Measurements from ENCODE around the gene PACRG. TPM values are rescaled to one million over a fixed set of nuclear protein-coding genes. Genes with fewer than 3 reads are reported as not detected.

Gene PACRG
- polyA plus RNA-seq, 1 of the 3 experiments (the other 2 are of a cell fraction) = 0.56 TPM

DNA sequence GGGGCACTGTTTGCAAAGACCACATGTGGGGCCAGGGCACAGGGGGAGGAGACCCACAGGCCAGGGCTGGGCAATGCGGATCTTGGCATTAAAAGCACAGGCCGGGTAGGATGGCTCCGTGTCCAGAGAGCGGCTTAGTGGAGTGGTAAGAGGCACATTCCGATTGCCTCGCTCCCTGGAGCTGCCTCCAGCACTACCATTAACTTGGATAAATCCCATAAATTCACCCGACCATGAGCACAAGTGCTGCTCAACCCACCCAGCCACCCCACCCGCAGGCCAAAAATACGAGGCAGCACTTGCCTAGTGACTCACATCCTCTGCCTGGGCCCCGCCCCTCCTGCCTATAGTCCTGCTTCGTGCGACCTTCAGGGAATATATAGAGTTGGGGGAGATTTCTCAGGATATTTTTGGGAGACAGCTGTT, 619.3 kb downstream of the PACRG start:
- no peak overlapping the region for H2AFZ ChIP-seq (ENCODE audit: low read depth)
- H3K36me3 ChIP-seq (replicated peaks in 1 of 2; ENCODE audit: control insufficient read depth in 1 of 2, insufficient read depth in 2 of 2, low read length in 1 of 2) = no peaks in the 10 kb centered on the region
- WGBS (ENCODE audit: low lambda C conversion rate) = 83% methylated on average over 11 of the region's 12 CpGs
- no peak overlapping the region for H3K27ac ChIP-seq (ENCODE audit: low read depth in 2 of 2, low read length in 1 of 2)
- CTCF ChIA-PET = interaction anchor here (1.0 kb wide), 1 partner anchor 11 kb away, joined by 3 read pairs; no protein-coding TSS in a partner anchor
- DNase-seq = no peak
- H3K4me1 ChIP-seq (ENCODE audit: control insufficient read depth in 1 of 2, insufficient read depth in 2 of 2, low read depth in 1 of 2, low read length in 1 of 2) = peaks cover 0 to 4% of the 10 kb centered on the region in 2 experiments; a peak in 1 of 4 replicates
- no peak overlapping the region for H3K9ac ChIP-seq
- no peak for TF ChIP-seq FOXJ3 (CRISPR knock-in tag; IDR thresholded peaks at IDR 0.05)
- no peak for TF ChIP-seq POLR2AphosphoS5 (IDR thresholded peaks at IDR 0.05; ENCODE audit: low read depth, low read length)
- TF ChIP-seq EZH2phosphoT487 (IDR thresholded peaks at IDR 0.05; ENCODE audit: borderline replicate concordance, low read depth) = no peak
- TF ChIP-seq TCF12 (IDR thresholded peaks at IDR 0.05) = no peak
- no peak for TF ChIP-seq SIN3A (IDR thresholded peaks at IDR 0.05; ENCODE audit: borderline replicate concordance, low read depth, low read length)
- no peak for TF ChIP-seq PBX3 (IDR thresholded peaks at IDR 0.05)
- TF ChIP-seq, protein P1, sequence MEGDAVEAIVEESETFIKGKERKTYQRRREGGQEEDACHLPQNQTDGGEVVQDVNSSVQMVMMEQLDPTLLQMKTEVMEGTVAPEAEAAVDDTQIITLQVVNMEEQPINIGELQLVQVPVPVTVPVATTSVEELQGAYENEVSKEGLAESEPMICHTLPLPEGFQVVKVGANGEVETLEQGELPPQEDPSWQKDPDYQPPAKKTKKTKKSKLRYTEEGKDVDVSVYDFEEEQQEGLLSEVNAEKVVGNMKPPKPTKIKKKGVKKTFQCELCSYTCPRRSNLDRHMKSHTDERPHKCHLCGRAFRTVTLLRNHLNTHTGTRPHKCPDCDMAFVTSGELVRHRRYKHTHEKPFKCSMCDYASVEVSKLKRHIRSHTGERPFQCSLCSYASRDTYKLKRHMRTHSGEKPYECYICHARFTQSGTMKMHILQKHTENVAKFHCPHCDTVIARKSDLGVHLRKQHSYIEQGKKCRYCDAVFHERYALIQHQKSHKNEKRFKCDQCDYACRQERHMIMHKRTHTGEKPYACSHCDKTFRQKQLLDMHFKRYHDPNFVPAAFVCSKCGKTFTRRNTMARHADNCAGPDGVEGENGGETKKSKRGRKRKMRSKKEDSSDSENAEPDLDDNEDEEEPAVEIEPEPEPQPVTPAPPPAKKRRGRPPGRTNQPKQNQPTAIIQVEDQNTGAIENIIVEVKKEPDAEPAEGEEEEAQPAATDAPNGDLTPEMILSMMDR (IDR thresholded peaks at IDR 0.05) = no peak
- no peak for TF ChIP-seq RFX5 (IDR thresholded peaks at IDR 0.05; ENCODE audit: low read length)
- TF ChIP-seq CHD2 (IDR thresholded peaks at IDR 0.05; ENCODE audit: low read length, partially characterized antibody) = no peak
- H3K4me2 ChIP-seq = no peak overlapping the region
- H3K79me2 ChIP-seq (ENCODE audit: insufficient read depth) = no peaks in the 10 kb centered on the region
- H3F3A ChIP-seq (replicated peaks; ENCODE audit: insufficient read depth) = no peaks in the 10 kb centered on the region
- H3K9me2 ChIP-seq = no peaks in the 10 kb centered on the region
- no peaks in the 10 kb centered on the region for H3K27me3 ChIP-seq (ENCODE audit: insufficient read depth)
- H3K4me3 ChIP-seq (ENCODE audit: low read depth in 2 of 2, low read length in 1 of 2) = no peak overlapping the region
- POLR2A ChIA-PET = no interaction called here
- no peaks in the 10 kb centered on the region for H4K20me1 ChIP-seq (ENCODE audit: insufficient read depth)
- no peaks in the 10 kb centered on the region for H3K9me3 ChIP-seq

DNA sequence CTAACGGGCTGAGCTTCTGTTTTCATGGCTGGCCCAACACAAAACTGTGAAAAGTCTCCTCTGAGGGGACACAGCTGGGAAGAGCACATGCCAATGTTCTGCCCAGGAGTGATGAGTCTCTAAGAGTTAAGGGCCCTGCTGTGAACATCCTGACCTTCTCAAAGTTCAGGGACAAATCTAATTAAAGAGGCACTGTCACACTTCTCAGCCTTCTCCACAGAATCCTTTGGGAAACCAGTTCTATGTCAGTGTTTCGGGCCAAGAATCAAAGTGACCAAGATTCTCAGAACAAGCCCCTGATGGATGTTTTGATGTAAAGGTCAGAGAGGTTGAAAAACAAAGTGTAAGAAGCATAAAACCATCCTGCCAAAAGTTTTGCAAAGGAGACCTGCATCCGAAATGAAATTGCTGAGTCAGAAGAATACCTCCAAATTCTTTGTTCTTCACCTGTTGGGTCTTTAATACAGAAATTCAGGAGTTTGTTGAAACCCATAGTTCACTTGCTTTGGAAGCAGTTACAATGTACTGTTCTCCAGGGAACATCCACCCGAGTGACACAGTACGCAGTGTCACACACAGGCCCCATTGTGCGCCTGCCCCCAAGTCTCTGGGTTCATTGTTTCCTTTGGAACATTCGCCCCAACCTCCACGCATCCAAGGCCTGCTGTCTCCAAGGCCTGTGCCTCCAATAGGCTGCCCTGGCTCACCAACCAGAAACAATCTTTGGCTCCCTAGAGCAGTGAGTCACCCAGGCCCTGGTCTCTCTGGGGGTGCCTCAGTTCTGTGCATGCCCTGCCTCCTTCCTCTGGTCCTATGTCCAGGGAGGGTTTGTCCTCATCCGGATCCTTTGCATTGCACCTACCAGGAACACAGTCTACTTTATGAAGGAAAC, 621.3 kb downstream of the PACRG start:
- Histone ChIP-seq H3K9ac (no peak overlapping the region), H3K4me1 (ENCODE audit: control insufficient read depth in 1 of 2, insufficient read depth in 2 of 2, low read depth in 1 of 2, low read length in 1 of 2) (peaks cover 0 to 4% of the 10 kb centered on the region in 2 experiments; a peak in 1 of 4 replicates), H3K27me3 (ENCODE audit: insufficient read depth) (no peaks in the 10 kb centered on the region), H3K27ac (ENCODE audit: low read depth in 2 of 2, low read length in 1 of 2) (no peak overlapping the region), H3K9me3 (no peaks in the 10 kb centered on the region), H3K9me2 (no peaks in the 10 kb centered on the region), H3K79me2 (ENCODE audit: insufficient read depth) (no peaks in the 10 kb centered on the region), H3K4me2 (no peak overlapping the region), H3K4me3 (ENCODE audit: low read depth in 2 of 2, low read length in 1 of 2) (no peak overlapping the region), H3K36me3 (replicated peaks in 1 of 2; ENCODE audit: control insufficient read depth in 1 of 2, insufficient read depth in 2 of 2, low read length in 1 of 2) (no peaks in the 10 kb centered on the region), H4K20me1 (ENCODE audit: insufficient read depth) (no peaks in the 10 kb centered on the region), H3F3A (replicated peaks; ENCODE audit: insufficient read depth) (no peaks in the 10 kb centered on the region), H2AFZ (ENCODE audit: low read depth) (no peak overlapping the region)
- DNase-seq = no peak
- WGBS (ENCODE audit: low lambda C conversion rate) = 88% methylated on average over 9 of the region's 9 CpGs
- POLR2A ChIA-PET = no interaction called here
- CTCF ChIA-PET = no interaction called here
- TF ChIP-seq FOXM1 (IDR thresholded peaks at IDR 0.05; ENCODE audit: low read depth) (no peak), MEF2A (IDR thresholded peaks at IDR 0.05; ENCODE audit: borderline replicate concordance, low read depth) (no peak), EZH2phosphoT487 (IDR thresholded peaks at IDR 0.05; ENCODE audit: borderline replicate concordance, low read depth) (no peak), NRF1 (IDR thresholded peaks at IDR 0.05; ENCODE audit: low read depth, low read length) (no peak), USF1 (IDR thresholded peaks at IDR 0.05; ENCODE audit: borderline replicate concordance, low read depth) (no peak), MXI1 (IDR thresholded peaks at IDR 0.05; ENCODE audit: low read depth, low read length) (no peak), SMC3 (IDR thresholded peaks at IDR 0.05; ENCODE audit: low read depth, low read length) (no peak), SIN3A (IDR thresholded peaks at IDR 0.05; ENCODE audit: borderline replicate concordance, low read depth, low read length) (no peak), EP300 (IDR thresholded peaks at IDR 0.05; ENCODE audit: borderline replicate concordance in 1 of 2, low read depth in 1 of 2, low read length in 1 of 2) (no peak), POLR2AphosphoS5 (IDR thresholded peaks at IDR 0.05; ENCODE audit: low read depth, low read length) (no peak), ELF1 (IDR thresholded peaks at IDR 0.05) (no peak), NFIC (IDR thresholded peaks at IDR 0.05; ENCODE audit: borderline replicate concordance) (no peak), RAD21 (IDR thresholded peaks at IDR 0.05; ENCODE audit: low read length) (no peak)
- TF ChIP-seq, protein P1 (IDR thresholded peaks at IDR 0.05) = no peak
- TF ChIP-seq, protein P2, sequence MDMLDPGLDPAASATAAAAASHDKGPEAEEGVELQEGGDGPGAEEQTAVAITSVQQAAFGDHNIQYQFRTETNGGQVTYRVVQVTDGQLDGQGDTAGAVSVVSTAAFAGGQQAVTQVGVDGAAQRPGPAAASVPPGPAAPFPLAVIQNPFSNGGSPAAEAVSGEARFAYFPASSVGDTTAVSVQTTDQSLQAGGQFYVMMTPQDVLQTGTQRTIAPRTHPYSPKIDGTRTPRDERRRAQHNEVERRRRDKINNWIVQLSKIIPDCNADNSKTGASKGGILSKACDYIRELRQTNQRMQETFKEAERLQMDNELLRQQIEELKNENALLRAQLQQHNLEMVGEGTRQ (IDR thresholded peaks at IDR 0.05; ENCODE audit: borderline replicate concordance, low read depth, low read length) = no peak
